HK-2 (cell line): ENCODE measurements around the gene FUT4.
"Not testable (repeated sequence)": the region's sequence is repeated elsewhere in the genome, so short reads cannot be mapped to it uniquely, and the experiment has no call there.

Source experiments
- DNase-seq: peaks from one replicate; pipeline ENCODE4 v3.0.0-alpha.2; 2018; ENCODE audit not compliant: unreplicated experiment

FUT4 gene

GRCh38 chr11:94533696-94534630, 9.8 kb upstream of the FUT4 start:
- no peak for DNase-seq

- no peak for DNase-seq
Observed at GRCh38 chr11:94536386-94536785, 7.3 kb upstream of the FUT4 start.

GRCh38 chr11:94537031-94537600, 6.6 kb upstream of the FUT4 start:
- DNase-seq = no peak

GRCh38 chr11:94539420-94539819, 4.3 kb upstream of the FUT4 start:
- no peak for DNase-seq

- peak; percentile 44 for DNase-seq
Observed at GRCh38 chr11:94544646-94545263, 1.0 kb downstream of the FUT4 start.

- DNase-seq = no peak
Observed at GRCh38 chr11:94545264-94546161, 1.8 kb downstream of the FUT4 start.

GRCh38 chr11:94546162-94546470, 2.4 kb downstream of the FUT4 start:
- no peak for DNase-seq

GRCh38 chr11:94546886-94547285, 3.2 kb downstream of the FUT4 start:
- no peak for DNase-seq

- no peak for DNase-seq
Observed at GRCh38 chr11:94549146-94549545, 5.4 kb downstream of the FUT4 start.

- DNase-seq = no peak
Observed at GRCh38 chr11:94550513-94550912, 6.8 kb downstream of the FUT4 start.

GRCh38 chr11:94553938-94554337, 10.2 kb downstream of the FUT4 start:
- DNase-seq = no peak

- DNase-seq = not testable (repeated sequence)
Observed at GRCh38 chr11:94555752-94556329, 12.1 kb downstream of the FUT4 start.

- no peak for DNase-seq
Observed at GRCh38 chr11:94557421-94557820, 13.7 kb downstream of the FUT4 start.

GRCh38 chr11:94557992-94558391, 14.3 kb downstream of the FUT4 start:
- no peak for DNase-seq

GRCh38 chr11:94558468-94558867, 14.7 kb downstream of the FUT4 start:
- DNase-seq = no peak

- DNase-seq = no peak
Observed at GRCh38 chr11:94558932-94559331, 15.2 kb downstream of the FUT4 start.

- DNase-seq = no peak
Observed at GRCh38 chr11:94559361-94559760, 15.6 kb downstream of the FUT4 start.

- no peak for DNase-seq
Observed at GRCh38 chr11:94560834-94561233, 17.1 kb downstream of the FUT4 start.

- DNase-seq = no peak
Observed at GRCh38 chr11:94563176-94563847, 19.6 kb downstream of the FUT4 start.

- DNase-seq = no peak
Observed at GRCh38 chr11:94563848-94564467, 20.2 kb downstream of the FUT4 start.
